Mucosa of descending colon (tissue), 3 donors: Measurements from ENCODE around the gene SUSD3. TPM values are rescaled to one million over a fixed set of nuclear protein-coding genes. Genes with fewer than 3 reads are reported as not detected.
A peak's percentile ranks its signal among the peaks of the same experiment; 100 is the strongest.
"Not testable (repeated sequence)": the region's sequence is repeated elsewhere in the genome, so short reads cannot be mapped to it uniquely, and the experiment has no call there.

Experiments
- ATAC-seq: fragments of 200-7000 bp; cut with Tn5 transposase; one replicate; pipeline ENCODE4 v1.9.1; 2020; ENCODE audit warnings: mild to moderate bottlenecking, moderate library complexity
- DNase-seq, 3 donors: peaks; one replicate each; pipeline ENCODE4 v3.0.0-alpha.2; 2020
- H3K36me3 ChIP-seq: fragments of 200-600 bp; one replicate; pipeline ENCODE4 v1.8.0; 2021; ENCODE audit warnings: low read depth, mild to moderate bottlenecking
- H3K4me1 ChIP-seq: fragments of 200-600 bp; one replicate; pipeline ENCODE4 v1.8.0; 2021; ENCODE audit warnings: low read depth, mild to moderate bottlenecking
- H3K4me3 ChIP-seq: fragments of 200-600 bp; one replicate; pipeline ENCODE4 v1.8.0; 2021; ENCODE audit warnings: mild to moderate bottlenecking
- H3K9me3 ChIP-seq: fragments of 200-600 bp; one replicate; pipeline ENCODE4 v1.8.0; 2021; ENCODE audit warnings: mild to moderate bottlenecking
- CTCF ChIP-seq: fragments of 200-600 bp; IDR thresholded peaks from one replicate; pipeline ENCODE4 v1.8.0; 2022; ENCODE audit warnings: antibody characterized with exemption, mild to moderate bottlenecking
- intact Hi-C, 2 donors: fragments of 100-400 bp; cut with DNase I in 1 of 2; cut with micrococcal nuclease in 1 of 2; formaldehyde crosslinking; loops; one replicate each; pipeline versions ENCODE4 v1.11.0 to v1.11.1; 2022; cut with DNase I, micrococcal nuclease
- total RNA-seq, 3 donors: library from RNA; stranded (reverse); fragmentation: NEBNext Ultra II Directional in 2 of 3; extraction: Animal tissue kit (Norgen Biotek cat#: 25700) in 2 of 3; gene quantifications; one replicate each; pipeline versions ENCODE4 v1.2.1 to v1.2.4, GENCODE V29; 2021 to 2023
- donor health status: DM: no; HTN: no; CAD: no; lungs with moderate emphysema.
- donor health status: DM: no; HTN: no; CAD: no.
- donor health status: DM: no; HTN: yes; CAD: no.

Gene SUSD3
- total RNA-seq, 3 donors from 2014 or later, result 1.2 to 2.5 (median 1.8) TPM

- intact Hi-C loops, result no loop called here
- Histone ChIP-seq H3K36me3 (no peaks in the 10 kb centered on the region), H3K9me3 (no peaks in the 10 kb centered on the region), H3K4me3 (peak overlapping the region; percentile 84), H3K4me1 (peaks cover 50% of the 10 kb centered on the region)
- peak in 2 of 3 donors; percentile 28 to 66 for DNase-seq
- TF ChIP-seq CTCF, result no peak
- no peak for ATAC-seq
Observed at GRCh38 chr9:93096811-93097382, 38.4 kb downstream of the SUSD3 start.

DNA sequence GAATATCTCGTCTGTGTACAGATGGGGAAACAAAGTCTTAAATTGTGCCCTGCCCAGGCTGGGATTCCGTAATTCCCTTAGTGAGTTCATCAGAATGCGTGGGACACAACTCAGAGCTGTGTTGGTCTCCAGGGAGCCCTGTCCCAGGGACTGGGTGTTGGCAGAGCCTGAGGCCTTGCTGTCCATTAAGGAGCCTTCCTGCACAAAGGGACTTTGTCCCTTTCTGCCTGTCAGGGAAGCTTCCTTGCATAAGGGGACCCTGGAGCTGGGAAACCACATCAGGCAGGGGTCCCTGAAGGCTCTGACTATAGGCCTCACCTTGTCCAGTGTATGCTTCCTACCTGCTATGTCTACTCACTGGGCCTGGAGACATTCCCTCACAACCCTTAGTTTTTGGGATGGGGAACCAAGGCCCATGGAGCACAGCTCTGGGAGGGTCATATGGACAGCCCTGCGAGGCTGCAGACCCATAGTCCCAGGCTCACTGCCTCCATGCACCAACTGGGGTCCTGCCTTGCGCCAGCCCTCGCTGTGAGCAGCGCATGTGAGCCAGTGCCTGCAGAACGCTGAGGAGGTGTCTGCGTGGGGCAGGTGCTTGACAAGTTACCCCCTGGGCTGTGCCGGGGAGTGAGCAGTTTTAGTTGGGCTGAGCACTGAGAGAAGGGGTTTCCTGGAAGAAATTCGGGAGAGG, 39.2 kb downstream of the SUSD3 start:
- intact Hi-C loops, result no loop called here
- H3K9me3 ChIP-seq, result no peaks in the 10 kb centered on the region
- peaks cover 50% of the 10 kb centered on the region for H3K4me1 ChIP-seq
- no peak overlapping the region for H3K4me3 ChIP-seq
- TF ChIP-seq CTCF, result no peak
- H3K36me3 ChIP-seq, result no peaks in the 10 kb centered on the region
- ATAC-seq, result no peak
- peak; percentile 44 to 66 (median 53) for DNase-seq

GRCh38 chr9:93098236-93098946, 39.9 kb downstream of the SUSD3 start:
- intact Hi-C loops, result no loop called here
- H3K4me3 ChIP-seq, result no peak overlapping the region
- no peaks in the 10 kb centered on the region for H3K9me3 ChIP-seq
- ATAC-seq (peak; percentile 4), DNase-seq (peak; percentile 72 to 93 (median 80))
- TF ChIP-seq CTCF, result no peak
- H3K36me3 ChIP-seq, result no peaks in the 10 kb centered on the region
- peaks cover 44% of the 10 kb centered on the region for H3K4me1 ChIP-seq

- peak in 2 of 3 donors; percentile 32 to 54 for DNase-seq
- ATAC-seq, result no peak
- intact Hi-C loops, result no loop called here
- H3K4me3 ChIP-seq, result no peak overlapping the region
- TF ChIP-seq CTCF, result no peak
- no peaks in the 10 kb centered on the region for H3K36me3 ChIP-seq
- peaks cover 32% of the 10 kb centered on the region for H3K4me1 ChIP-seq
- H3K9me3 ChIP-seq, result peaks cover 4% of the 10 kb centered on the region
Observed at GRCh38 chr9:93099551-93100275, 41.2 kb downstream of the SUSD3 start.

DNA sequence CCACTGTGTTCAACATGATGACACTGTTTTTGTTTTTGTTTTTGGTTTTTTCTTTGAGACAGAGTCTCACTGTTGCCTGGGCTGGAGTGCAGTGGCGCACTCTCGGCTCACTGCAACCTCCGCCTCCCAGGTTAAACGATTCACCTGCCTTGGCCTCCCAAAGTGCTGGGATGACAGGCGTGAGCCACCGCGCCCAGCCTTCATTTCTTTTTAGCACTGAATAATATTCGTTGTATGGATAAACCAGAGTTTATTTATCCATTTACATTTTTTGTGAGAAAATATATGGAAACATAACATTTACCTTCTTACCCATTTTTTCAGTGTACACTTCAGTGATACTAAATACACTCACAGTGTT, 41.8 kb downstream of the SUSD3 start:
- intact Hi-C loops, result no loop called here
- H3K9me3 ChIP-seq, result peaks cover 4% of the 10 kb centered on the region
- TF ChIP-seq CTCF, result no peak
- H3K4me3 ChIP-seq, result no peak overlapping the region
- H3K4me1 ChIP-seq, result peaks cover 28% of the 10 kb centered on the region
- H3K36me3 ChIP-seq, result no peaks in the 10 kb centered on the region
- DNase-seq (peak in 2 of 3 donors; percentile 14 to 32), ATAC-seq (no peak)

GRCh38 chr9:93101086-93101485, 42.6 kb downstream of the SUSD3 start:
- H3K4me3 ChIP-seq, ATAC-seq, H3K36me3 ChIP-seq, intact Hi-C loops, H3K9me3 ChIP-seq: not testable (repeated sequence)
- DNase-seq, result peak in 2 of 3 donors; percentile 4 to 30
- peaks cover 28% of the 10 kb centered on the region for H3K4me1 ChIP-seq
